Pancreas (tissue), 10 donors: ENCODE results near the gene FRMD4B. TPM values are rescaled to one million over a fixed set of nuclear protein-coding genes. Genes with fewer than 3 reads are reported as not detected.
A peak's percentile ranks its signal among the peaks of the same experiment; 100 is the strongest.

Experiments used
- ATAC-seq, 4 donors: fragments of 200-7000 bp; cut with Tn5 transposase; one replicate each; pipeline versions ENCODE4 v1.8.0 to v1.9.1; 2020; ENCODE audit warnings: mild to moderate bottlenecking in 4 of 4, moderate library complexity in 4 of 4
- DNase-seq, 6 donors: peaks; one replicate each; pipeline ENCODE4 v3.0.0-alpha.2; 2020
- FAIRE-seq: peaks from 2 replicates; lab custom pipeline; 2012; peaks lifted over from hg19 to GRCh38; lab: Jason Lieb, UNC
- H3K27ac ChIP-seq, 4 donors: fragments of 200-600 bp; sonication (generic); 1 replicate in 3 of 4; 2 replicates in 1 of 4; pipeline versions ENCODE4 v1.5.0 to v1.8.0; 2020
- H3K27me3 ChIP-seq, 4 donors: fragments of 200-600 bp; one replicate each; pipeline ENCODE4 v1.8.0; 2021
- H3K36me3 ChIP-seq, 3 donors: fragments of 200-600 bp; sonication (generic) in 1 of 3; one replicate each; pipeline versions ENCODE4 v1.5.0 to v1.8.0; 2020 to 2021
- H3K4me1 ChIP-seq, 3 donors: fragments of 200-600 bp; one replicate each; pipeline ENCODE4 v1.8.0; 2021
- H3K4me3 ChIP-seq, 4 donors: fragments of 200-600 bp; sonication (generic) in 2 of 4; one replicate each; pipeline versions ENCODE4 v1.5.0 to v1.8.0; 2020 to 2021
- H3K9me3 ChIP-seq, 4 donors: fragments of 200-600 bp; one replicate each; pipeline ENCODE4 v1.8.0; 2021
- WGBS, 2 donors: extraction: QIAGEN DNeasy Blood & Tissue Kit; methylation state at CpG; one replicate each; pipeline ENCODE4 v1.1.7; 2013; 5-methylcytosine and 5-hydroxymethylcytosine counted together
- intact Hi-C, 3 donors: fragments of 100-400 bp; cut with DNase I; formaldehyde crosslinking; loops; one replicate each; pipeline versions ENCODE4 v1.11.1 to v1.14.2; 2022
- polyA plus RNA-seq, 2 donors: library from polyadenylated mRNA; stranded (reverse); fragments of 200-250 nt; gene quantifications; one replicate each; pipeline ENCODE4 v1.2.3, GENCODE V29; 2013
- total RNA-seq, 6 donors: library from RNA; stranded (reverse); fragmentation: NEBNext Ultra II Directional in 4 of 6; extraction: Animal tissue kit (Norgen Biotek cat#: 25700) in 4 of 6; gene quantifications; one replicate each; pipeline versions ENCODE4 v1.2.1 to v1.2.4, GENCODE V29; 2021 to 2023
- TF ChIP-seq, protein P1 (sequence below), 4 donors: fragments of 200-600 bp; sonication (generic) in 3 of 4; IDR thresholded peaks; one replicate each; pipeline versions ENCODE4 v1.5.0 to v1.8.0; 2021; ENCODE audit warnings: antibody characterized with exemption in 4 of 4
- donor health status: healthy with polysubstance abuse.
- donor health status: DM: no; HTN: no; CAD: no; lungs with moderate emphysema.
- donor health status: DM: no; HTN: no; CAD: no.
- donor health status: control.
- donor health status: control.
- donor health status: Bipolar disorder and iron deficiency.
- donor health status: DM: yes; HTN: yes; CAD: no.
- donor health status: DM: no; HTN: no; CAD: no.
- donor health status: DM: no; HTN: no; CAD: no.
- donor health status: DM: yes; HTN: yes; CAD: no.

Gene FRMD4B
- total and polyA plus RNA-seq, 8 donors: 4.9 to 20.0 (median 7.3) TPM

- H3K4me1 ChIP-seq: peaks cover 0 to 11% (median 0%) of the 10 kb centered on the region in 3 donors
- 68 to 71% methylated on average over 4 of the region's 4 CpGs for WGBS, 2 donors
- no peak overlapping the region for H3K4me3 ChIP-seq
- H3K27ac ChIP-seq: peak overlapping the region in 2 of 4 donors; percentile 67 to 73
- H3K27me3 ChIP-seq: no peaks in the 10 kb centered on the region
- FAIRE-seq (no peak), ATAC-seq (peak in 1 of 4 donors; percentile 14), DNase-seq (no peak)
- TF ChIP-seq, protein P1, sequence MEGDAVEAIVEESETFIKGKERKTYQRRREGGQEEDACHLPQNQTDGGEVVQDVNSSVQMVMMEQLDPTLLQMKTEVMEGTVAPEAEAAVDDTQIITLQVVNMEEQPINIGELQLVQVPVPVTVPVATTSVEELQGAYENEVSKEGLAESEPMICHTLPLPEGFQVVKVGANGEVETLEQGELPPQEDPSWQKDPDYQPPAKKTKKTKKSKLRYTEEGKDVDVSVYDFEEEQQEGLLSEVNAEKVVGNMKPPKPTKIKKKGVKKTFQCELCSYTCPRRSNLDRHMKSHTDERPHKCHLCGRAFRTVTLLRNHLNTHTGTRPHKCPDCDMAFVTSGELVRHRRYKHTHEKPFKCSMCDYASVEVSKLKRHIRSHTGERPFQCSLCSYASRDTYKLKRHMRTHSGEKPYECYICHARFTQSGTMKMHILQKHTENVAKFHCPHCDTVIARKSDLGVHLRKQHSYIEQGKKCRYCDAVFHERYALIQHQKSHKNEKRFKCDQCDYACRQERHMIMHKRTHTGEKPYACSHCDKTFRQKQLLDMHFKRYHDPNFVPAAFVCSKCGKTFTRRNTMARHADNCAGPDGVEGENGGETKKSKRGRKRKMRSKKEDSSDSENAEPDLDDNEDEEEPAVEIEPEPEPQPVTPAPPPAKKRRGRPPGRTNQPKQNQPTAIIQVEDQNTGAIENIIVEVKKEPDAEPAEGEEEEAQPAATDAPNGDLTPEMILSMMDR (IDR thresholded peaks at IDR 0.05): no peak
- intact Hi-C loops: no loop called here
- peaks cover 0 to 30% (median 7%) of the 10 kb centered on the region in 3 donors for H3K36me3 ChIP-seq
- H3K9me3 ChIP-seq: no peaks in the 10 kb centered on the region
Observed at GRCh38 chr3:69179740-69180372, 206.0 kb downstream of the FRMD4B start.

- H3K4me1 ChIP-seq: peaks cover 0 to 11% (median 0%) of the 10 kb centered on the region in 3 donors
- H3K27ac ChIP-seq: peak overlapping the region in 2 of 4 donors; percentile 67 to 73
- 49% methylated on average over 5 of the region's 5 CpGs for WGBS, 2 donors
- DNase-seq (no peak), FAIRE-seq (peak; percentile 23), ATAC-seq (peak; percentile 55 to 70 (median 68))
- no peaks in the 10 kb centered on the region for H3K9me3 ChIP-seq
- TF ChIP-seq, protein P1 (IDR thresholded peaks at IDR 0.05): no peak
- no peaks in the 10 kb centered on the region for H3K27me3 ChIP-seq
- intact Hi-C loops: no loop called here
- peaks cover 0 to 30% (median 7%) of the 10 kb centered on the region in 3 donors for H3K36me3 ChIP-seq
- no peak overlapping the region for H3K4me3 ChIP-seq
Observed at GRCh38 chr3:69178838-69179739, 206.8 kb downstream of the FRMD4B start.

DNA sequence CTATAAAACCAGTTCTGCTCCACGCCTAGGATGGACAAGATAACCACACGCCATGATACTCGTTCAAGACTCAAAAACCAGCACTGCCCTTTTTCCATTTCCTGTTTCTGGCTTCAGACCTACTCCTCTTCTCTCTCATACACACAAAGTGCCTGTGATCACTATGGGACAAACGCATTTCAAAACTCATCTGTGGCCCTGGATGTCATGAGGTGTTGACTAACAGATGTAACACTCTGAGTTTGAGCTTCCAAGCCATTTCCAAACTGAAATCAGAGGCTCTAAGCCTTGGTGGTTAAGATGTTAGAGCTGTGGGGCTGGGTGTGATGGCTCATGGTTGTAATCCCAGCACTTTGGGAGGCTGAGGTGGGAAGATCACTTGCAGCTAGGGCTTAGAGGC lies 207.8 kb downstream of the FRMD4B start:
- 94 to 95% methylated on average over 4 of the region's 4 CpGs for WGBS, 2 donors

DNA sequence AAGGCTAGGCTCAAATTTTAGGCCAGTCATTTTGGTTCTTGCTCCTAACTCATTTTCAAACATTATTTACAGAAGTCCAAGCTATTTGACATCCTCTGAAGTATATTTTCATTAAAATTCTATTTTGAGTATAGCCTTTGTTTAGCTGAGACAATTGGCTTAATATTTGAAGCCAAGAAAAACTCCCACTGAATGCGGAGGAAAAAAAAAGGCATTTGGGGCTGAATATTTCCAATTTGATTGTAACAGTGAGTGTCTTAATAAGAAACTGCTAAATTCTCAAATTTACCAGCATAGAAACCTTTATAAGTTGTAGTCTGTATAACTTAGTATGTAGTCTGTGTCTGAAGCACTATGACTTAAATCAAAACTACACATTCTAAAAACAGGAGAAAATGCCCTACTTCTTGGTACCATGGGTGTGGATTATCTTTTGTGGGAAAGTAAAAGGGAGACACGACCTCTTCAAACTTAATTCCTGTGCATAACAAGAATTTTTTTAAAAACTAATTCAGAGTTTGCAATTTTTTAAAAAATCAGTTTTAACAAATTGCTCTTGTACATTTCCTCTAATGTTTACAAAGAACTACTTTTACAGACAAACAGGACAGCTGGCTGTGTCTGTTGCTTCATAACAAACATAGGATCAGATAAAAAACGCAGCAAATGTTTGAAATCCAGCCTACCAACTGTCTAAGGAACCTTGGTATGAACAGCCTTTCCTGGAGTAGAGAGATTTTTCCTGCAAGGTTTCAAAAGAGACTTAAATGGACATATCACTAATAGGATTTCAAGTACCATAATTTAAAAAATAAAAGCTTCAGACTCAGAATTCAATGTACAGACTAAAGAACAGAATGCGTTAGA lies 210.8 kb downstream of the FRMD4B start:
- H3K36me3 ChIP-seq: peaks cover 0 to 22% (median 0%) of the 10 kb centered on the region in 3 donors
- no peak for DNase-seq
- peaks cover 10 to 15% (median 10%) of the 10 kb centered on the region in 3 donors for H3K4me1 ChIP-seq
- no peak for FAIRE-seq
- TF ChIP-seq, protein P1 (IDR thresholded peaks at IDR 0.05): no peak
- intact Hi-C loops: no loop called here
- H3K9me3 ChIP-seq: no peaks in the 10 kb centered on the region
- no peak overlapping the region for H3K4me3 ChIP-seq
- no peaks in the 10 kb centered on the region for H3K27me3 ChIP-seq
- no peak for ATAC-seq
- WGBS, 2 donors: 72 to 79% methylated on average over 4 of the region's 4 CpGs
- H3K27ac ChIP-seq: no peak overlapping the region

More for the DNA sequence above, 207.8 kb downstream of the FRMD4B start:
- intact Hi-C loops: no loop called here
- TF ChIP-seq, protein P1 (IDR thresholded peaks at IDR 0.05): no peak
- Histone ChIP-seq H3K9me3 (no peaks in the 10 kb centered on the region), H3K27ac (peak overlapping the region in 1 of 4 donors; percentile 18), H3K4me1 (peaks cover 0 to 11% (median 0%) of the 10 kb centered on the region in 3 donors), H3K4me3 (no peak overlapping the region), H3K27me3 (no peaks in the 10 kb centered on the region), H3K36me3 (peaks cover 0 to 30% (median 7%) of the 10 kb centered on the region in 3 donors)
- no peak for DNase-seq
- FAIRE-seq: no peak
- no peak for ATAC-seq
